Caki2 (cell line): ENCODE data around the gene MGRN1. TPM values are rescaled to one million over a fixed set of nuclear protein-coding genes. Genes with fewer than 3 reads are reported as not detected.
"Not testable (repeated sequence)": the region's sequence is repeated elsewhere in the genome, so short reads cannot be mapped to it uniquely, and the experiment has no call there.

Source experiments
- DNase-seq: peaks from one replicate; pipeline ENCODE4 v3.0.0-alpha.2; 2015; ENCODE audit warnings: low read depth
- in situ Hi-C: cut with HindIII; loops from 2 replicates; pipeline ENCODE4 v1.10.0; 2016; ENCODE audit warnings: low sequenced_read_pairs, low pct_unique_long_range_greater_than_20kb, mixed read lengths
- total RNA-seq: library from RNA; depleted of rRNA; stranded (reverse); fragments of >200 nt; shearing (Covaris generic); gene quantifications from 2 replicates; pipeline ENCODE4 v1.2.3, GENCODE V29; 2014; ENCODE audit warnings: low replicate concordance; rRNA removed

The MGRN1 gene
- total RNA-seq, 1 experiment from 2014 or later, result 14.1 TPM

GRCh38 chr16:4728676-4729075, 104.0 kb downstream of the MGRN1 start:
- no peak for DNase-seq
- in situ Hi-C loops, result no loop called here

- in situ Hi-C loops, result no loop called here
- no peak for DNase-seq
These were observed 105.2 kb downstream of the MGRN1 start for GRCh38 chr16:4729876-4730275.

- DNase-seq, result no peak
- in situ Hi-C loops, result no loop called here
These were observed 108.7 kb downstream of the MGRN1 start for GRCh38 chr16:4733211-4733742.

- DNase-seq, result no peak
- in situ Hi-C loops, result no loop called here
These were observed 109.1 kb downstream of the MGRN1 start for GRCh38 chr16:4733747-4734062.

- peak; percentile 99 for DNase-seq
- in situ Hi-C loops, result no loop called here
These were observed 109.6 kb downstream of the MGRN1 start, which contains the start of the genes ANKS3 and DNAAF8 for GRCh38 chr16:4734063-4734729. ANKS3 (minus strand) TSS chr16:4734271; CDS start chr16:4730149, 4,122 bp downstream. DNAAF8 (plus strand) TSS chr16:4734537; CDS start chr16:4736515, 1,978 bp downstream.

GRCh38 chr16:4734730-4735535, 110.3 kb downstream of the MGRN1 start:
- in situ Hi-C loops, result no loop called here
- DNase-seq, result no peak

GRCh38 chr16:4736546-4736945, 111.9 kb downstream of the MGRN1 start:
- in situ Hi-C loops, result no loop called here
- DNase-seq, result no peak

- in situ Hi-C loops, result no loop called here
- DNase-seq, result no peak
These were observed 112.9 kb downstream of the MGRN1 start for GRCh38 chr16:4737545-4737944.

- in situ Hi-C loops, DNase-seq: not testable (repeated sequence)
These were observed 113.7 kb downstream of the MGRN1 start for GRCh38 chr16:4738370-4738769.

Other genes with a start within 250 kb of the MGRN1 start
- gene CORO7, start 208.2 kb upstream of the MGRN1 start, total RNA-seq, result 31.7 and 44.7 TPM in 2 replicates
- 106 and 136 TPM in 2 replicates for gene DNAJA3, start 199.0 kb upstream of the MGRN1 start, total RNA-seq
- 211 and 290 TPM in 2 replicates for gene NMRAL1, start 150.2 kb upstream of the MGRN1 start, total RNA-seq
- 59.7 and 65.0 TPM in 2 replicates for gene HMOX2, start 148.4 kb upstream of the MGRN1 start, total RNA-seq
- 0.20 and 1.3 TPM in 2 replicates for gene CDIP1, start 86.1 kb upstream of the MGRN1 start, total RNA-seq
- gene C16orf96, start 68.5 kb upstream of the MGRN1 start, total RNA-seq, result not detected in 2 replicates
- 4.3 and 12.4 TPM in 2 replicates for gene UBALD1, start 9.9 kb upstream of the MGRN1 start, total RNA-seq
- gene NUDT16L1, start 68.7 kb downstream of the MGRN1 start, total RNA-seq, result 42.4 and 49.2 TPM in 2 replicates
- 62.5 and 94.9 TPM in 2 replicates for gene ANKS3, start 109.4 kb downstream of the MGRN1 start, total RNA-seq
- gene DNAAF8, start 109.7 kb downstream of the MGRN1 start, total RNA-seq, result 5.4 and 6.6 TPM in 2 replicates
- 28.2 and 31.7 TPM in 2 replicates for gene ZNF500, start 142.3 kb downstream of the MGRN1 start, total RNA-seq
- gene SEPTIN12, start 163.5 kb downstream of the MGRN1 start, total RNA-seq, result 0.78 TPM in 1 of 2 replicates, not detected in the other
- not detected in 2 replicates for gene SMIM22, start 170.5 kb downstream of the MGRN1 start, total RNA-seq
- 20.4 and 24.8 TPM in 2 replicates for gene ROGDI, start 177.8 kb downstream of the MGRN1 start, total RNA-seq
- gene GLYR1, start 222.5 kb downstream of the MGRN1 start, total RNA-seq, result 65.2 and 81.2 TPM in 2 replicates
- gene UBN1, start 222.7 kb downstream of the MGRN1 start, total RNA-seq, result 17.5 and 22.2 TPM in 2 replicates